ENCODE data around the gene DUSP9. TPM values are rescaled to one million over a fixed set of nuclear protein-coding genes. Genes with fewer than 3 reads are reported as not detected.

DUSP9 gene
- total RNA-seq, 1 donor from 2014 or later, result not detected

- H3K4me1 ChIP-seq, result no peaks in the 10 kb centered on the region
- H3K36me3 ChIP-seq, result no peaks in the 10 kb centered on the region
- no peak overlapping the region for H3K4me3 ChIP-seq
- H3K9me3 ChIP-seq, result no peaks in the 10 kb centered on the region
- intact Hi-C loops (cut with DNase I), result no loop called here
- ATAC-seq (no peak), DNase-seq (no peak)
- no peaks in the 10 kb centered on the region for H3K27me3 ChIP-seq
- no peak for TF ChIP-seq CTCF (IDR thresholded peaks at IDR 0.05)
- H3K27ac ChIP-seq, result no peak overlapping the region
Observed at GRCh38 chrX:153614818-153615217, 32.2 kb upstream of the DUSP9 start.

GRCh38 chrX:153620576-153620975 is 26.4 kb upstream of the DUSP9 start:
- intact Hi-C loops (cut with DNase I), result no loop called here
- no peak for DNase-seq
- TF ChIP-seq CTCF (IDR thresholded peaks at IDR 0.05), result no peak

GRCh38 chrX:153621949-153622598 is 24.9 kb upstream of the DUSP9 start:
- intact Hi-C loops (cut with DNase I), result no loop called here
- no peak overlapping the region for H3K4me3 ChIP-seq
- no peak for DNase-seq
- no peak overlapping the region for H3K27ac ChIP-seq
- no peaks in the 10 kb centered on the region for H3K27me3 ChIP-seq
- TF ChIP-seq CTCF (IDR thresholded peaks at IDR 0.05), result no peak
- no peaks in the 10 kb centered on the region for H3K4me1 ChIP-seq
- no peaks in the 10 kb centered on the region for H3K36me3 ChIP-seq
- ATAC-seq, result no peak
- H3K9me3 ChIP-seq, result no peaks in the 10 kb centered on the region

More at GRCh38 chrX:153620576-153620975, 26.4 kb upstream of the DUSP9 start:
- ATAC-seq, result no peak
- H3K9me3 ChIP-seq, result no peaks in the 10 kb centered on the region
- H3K27ac ChIP-seq, result no peak overlapping the region
- H3K4me3 ChIP-seq, result no peak overlapping the region
- H3K36me3 ChIP-seq, result no peaks in the 10 kb centered on the region
- H3K27me3 ChIP-seq, result no peaks in the 10 kb centered on the region
- no peaks in the 10 kb centered on the region for H3K4me1 ChIP-seq

GRCh38 chrX:153622661-153623309 is 24.2 kb upstream of the DUSP9 start:
- no peak for TF ChIP-seq CTCF (IDR thresholded peaks at IDR 0.05)
- ATAC-seq (no peak), DNase-seq (no peak)
- Histone ChIP-seq H3K4me3 (no peak overlapping the region), H3K9me3 (no peaks in the 10 kb centered on the region), H3K27ac (no peak overlapping the region), H3K27me3 (no peaks in the 10 kb centered on the region), H3K4me1 (no peaks in the 10 kb centered on the region), H3K36me3 (no peaks in the 10 kb centered on the region)
- intact Hi-C loops (cut with DNase I), result no loop called here

GRCh38 chrX:153623310-153624029 is 23.5 kb upstream of the DUSP9 start:
- Histone ChIP-seq H3K36me3 (no peaks in the 10 kb centered on the region), H3K27ac (no peak overlapping the region), H3K4me3 (no peak overlapping the region), H3K9me3 (no peaks in the 10 kb centered on the region), H3K27me3 (no peaks in the 10 kb centered on the region), H3K4me1 (no peaks in the 10 kb centered on the region)
- no peak for TF ChIP-seq CTCF (IDR thresholded peaks at IDR 0.05)
- ATAC-seq (no peak), DNase-seq (no peak)
- intact Hi-C loops (cut with DNase I), result no loop called here
